Nephron progenitor cell (in vitro differentiated cells): ENCODE measurements around the gene ARID1B.

Source experiments
- DNase-seq: peaks from one replicate; pipeline ENCODE4 v3.0.0; 2021
- H3K27ac Mint-ChIP-seq: 2 replicates; pipeline ENCODE4 v1.8.0; 2021; ENCODE audit warnings: mild to moderate bottlenecking, moderate library complexity, mixed read lengths
- H3K27me3 Mint-ChIP-seq: 2 replicates; pipeline ENCODE4 v1.8.0; 2021; ENCODE audit warnings: mild to moderate bottlenecking, low read depth, mixed read lengths; ENCODE audit not compliant: poor library complexity
- H3K36me3 Mint-ChIP-seq: 2 replicates; pipeline ENCODE4 v1.8.0; 2021; ENCODE audit warnings: low read depth, mixed read lengths
- H3K4me1 Mint-ChIP-seq: 2 replicates; pipeline ENCODE4 v1.8.0; 2021; ENCODE audit warnings: mixed read lengths
- H3K4me3 Mint-ChIP-seq: 2 replicates; pipeline ENCODE4 v1.8.0; 2021; ENCODE audit warnings: mild to moderate bottlenecking, moderate library complexity, mixed read lengths
- H3K9me3 Mint-ChIP-seq: 2 replicates; pipeline ENCODE4 v1.8.0; 2021; ENCODE audit warnings: mild to moderate bottlenecking, moderate library complexity, mixed read lengths
- CTCF ChIP-seq: fragments of 200-600 bp; sonication (generic); IDR thresholded peaks from 2 replicates; pipeline ENCODE4 v1.5.0; 2021; ENCODE audit warnings: antibody characterized with exemption

Gene ARID1B

GRCh38 chr6:157124485-157125254 lies 347.5 kb downstream of the ARID1B start:
- peak overlapping the region; percentile 38 for H3K27ac Mint-ChIP-seq
- no peak for DNase-seq
- H3K27me3 Mint-ChIP-seq: no peaks in the 10 kb centered on the region
- H3K36me3 Mint-ChIP-seq: peaks cover 32% of the 10 kb centered on the region
- peaks cover 16% of the 10 kb centered on the region for H3K4me1 Mint-ChIP-seq
- H3K4me3 Mint-ChIP-seq: no peak overlapping the region
- TF ChIP-seq CTCF: no peak
- H3K9me3 Mint-ChIP-seq: no peaks in the 10 kb centered on the region

GRCh38 chr6:157125531-157125930 lies 348.4 kb downstream of the ARID1B start:
- H3K4me1 Mint-ChIP-seq: peaks cover 9% of the 10 kb centered on the region
- H3K27ac Mint-ChIP-seq: peak overlapping the region; percentile 38
- no peak for TF ChIP-seq CTCF
- H3K36me3 Mint-ChIP-seq: peaks cover 32% of the 10 kb centered on the region
- DNase-seq: no peak
- no peaks in the 10 kb centered on the region for H3K9me3 Mint-ChIP-seq
- H3K4me3 Mint-ChIP-seq: no peak overlapping the region
- no peaks in the 10 kb centered on the region for H3K27me3 Mint-ChIP-seq

- H3K4me3 Mint-ChIP-seq: no peak overlapping the region
- no peak for TF ChIP-seq CTCF
- H3K36me3 Mint-ChIP-seq: peaks cover 34% of the 10 kb centered on the region
- no peaks in the 10 kb centered on the region for H3K9me3 Mint-ChIP-seq
- H3K27ac Mint-ChIP-seq: peak overlapping the region; percentile 38
- peaks cover 15% of the 10 kb centered on the region for H3K4me1 Mint-ChIP-seq
- H3K27me3 Mint-ChIP-seq: peaks cover 2% of the 10 kb centered on the region
- DNase-seq: no peak
These were observed 349.3 kb downstream of the ARID1B start for GRCh38 chr6:157126183-157127098.

GRCh38 chr6:157128235-157128775 lies 351.1 kb downstream of the ARID1B start:
- Mint-ChIP-seq H3K4me1 (peaks cover 21% of the 10 kb centered on the region), H3K36me3 (peaks cover 46% of the 10 kb centered on the region), H3K4me3 (no peak overlapping the region), H3K9me3 (no peaks in the 10 kb centered on the region), H3K27me3 (peaks cover 6% of the 10 kb centered on the region), H3K27ac (no peak overlapping the region)
- no peak for DNase-seq
- TF ChIP-seq CTCF: no peak

- no peak for TF ChIP-seq CTCF
- H3K27me3 Mint-ChIP-seq: peaks cover 6% of the 10 kb centered on the region
- peak overlapping the region; percentile 36 for H3K27ac Mint-ChIP-seq
- no peaks in the 10 kb centered on the region for H3K9me3 Mint-ChIP-seq
- H3K4me1 Mint-ChIP-seq: peaks cover 13% of the 10 kb centered on the region
- no peak overlapping the region for H3K4me3 Mint-ChIP-seq
- peaks cover 47% of the 10 kb centered on the region for H3K36me3 Mint-ChIP-seq
- no peak for DNase-seq
These were observed 354.1 kb downstream of the ARID1B start for GRCh38 chr6:157131250-157131649.
